HAP-1 (cell line): ENCODE data around the gene BCAP31.

ENCODE experiments used
- DNase-seq, 2 experiments: peaks; one replicate each; pipeline ENCODE4 v3.0.0-alpha.2; 2016 to 2020; ENCODE audit warnings: low spot score in 2 of 2
- H3K27me3 ChIP-seq: fragments of 250-450 bp; sonication (Bioruptor Pico); 2 replicates; pipeline ENCODE4 v1.5.1; 2020; ENCODE audit warnings: low read depth, mild to moderate bottlenecking, moderate library complexity
- H3K36me3 ChIP-seq: fragments of 250-450 bp; sonication (Bioruptor Pico); replicated peaks from 2 replicates; pipeline ENCODE4 v1.5.1; 2020; ENCODE audit warnings: mild to moderate bottlenecking
- H3K4me1 ChIP-seq: fragments of 250-450 bp; sonication (Bioruptor Pico); 2 replicates; pipeline ENCODE4 v1.5.1; 2020; ENCODE audit warnings: mild to moderate bottlenecking
- H3K4me3 ChIP-seq: fragments of 250-450 bp; sonication (Bioruptor Pico); 2 replicates; pipeline ENCODE4 v1.5.1; 2020; ENCODE audit warnings: mild to moderate bottlenecking, moderate library complexity
- H3K9me3 ChIP-seq: fragments of 250-450 bp; sonication (Bioruptor Pico); 2 replicates; pipeline ENCODE4 v1.5.1; 2020; ENCODE audit warnings: mild to moderate bottlenecking, moderate library complexity
- in situ Hi-C: fragments of 300-500 bp; cut with MboI; formaldehyde crosslinking; loops from 3 replicates; pipeline ENCODE4 v1.14.3; 2020; ENCODE audit warnings: low sequenced_read_pairs, inconsistent platforms, mixed read lengths

The BCAP31 gene

GRCh38 chrX:153650959-153651358 lies 73.2 kb downstream of the BCAP31 start:
- peaks cover 28% of the 10 kb centered on the region for H3K36me3 ChIP-seq
- no peaks in the 10 kb centered on the region for H3K9me3 ChIP-seq
- H3K4me3 ChIP-seq = no peak overlapping the region
- no peaks in the 10 kb centered on the region for H3K27me3 ChIP-seq
- DNase-seq = peak in 1 of 2 experiments; percentile 8
- in situ Hi-C loops = loop anchor here (25.0 kb wide), 1 partner anchor 689 kb away; no protein-coding TSS in a partner anchor
- peaks cover 17% of the 10 kb centered on the region; the same call in 1 of the 2 replicates for H3K4me1 ChIP-seq
